ENCODE measurements around the gene SNAP91.

DNA sequence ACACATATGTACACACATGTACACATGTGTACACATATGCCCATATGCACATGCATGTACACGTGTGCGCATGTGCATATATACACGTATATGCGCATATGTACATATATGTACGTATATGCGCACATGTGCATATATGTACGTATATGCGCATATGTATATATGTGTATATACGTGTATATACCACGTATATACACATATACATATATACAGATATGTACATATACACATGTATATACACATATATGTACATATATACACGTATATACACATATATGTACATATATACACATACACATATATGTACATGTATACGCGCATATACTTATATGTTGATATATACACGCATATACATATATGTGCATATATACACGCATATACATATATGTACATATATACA, 8.9 kb upstream of the SNAP91 start:
- TF ChIP-seq MTA2 (IDR thresholded peaks at IDR 0.05; ENCODE audit: low read depth): no peak
- TF ChIP-seq, protein P1, sequence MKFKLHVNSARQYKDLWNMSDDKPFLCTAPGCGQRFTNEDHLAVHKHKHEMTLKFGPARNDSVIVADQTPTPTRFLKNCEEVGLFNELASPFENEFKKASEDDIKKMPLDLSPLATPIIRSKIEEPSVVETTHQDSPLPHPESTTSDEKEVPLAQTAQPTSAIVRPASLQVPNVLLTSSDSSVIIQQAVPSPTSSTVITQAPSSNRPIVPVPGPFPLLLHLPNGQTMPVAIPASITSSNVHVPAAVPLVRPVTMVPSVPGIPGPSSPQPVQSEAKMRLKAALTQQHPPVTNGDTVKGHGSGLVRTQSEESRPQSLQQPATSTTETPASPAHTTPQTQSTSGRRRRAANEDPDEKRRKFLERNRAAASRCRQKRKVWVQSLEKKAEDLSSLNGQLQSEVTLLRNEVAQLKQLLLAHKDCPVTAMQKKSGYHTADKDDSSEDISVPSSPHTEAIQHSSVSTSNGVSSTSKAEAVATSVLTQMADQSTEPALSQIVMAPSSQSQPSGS (CRISPR knock-in tag; IDR thresholded peaks at IDR 0.05): no peak
- TF ChIP-seq, protein P2, sequence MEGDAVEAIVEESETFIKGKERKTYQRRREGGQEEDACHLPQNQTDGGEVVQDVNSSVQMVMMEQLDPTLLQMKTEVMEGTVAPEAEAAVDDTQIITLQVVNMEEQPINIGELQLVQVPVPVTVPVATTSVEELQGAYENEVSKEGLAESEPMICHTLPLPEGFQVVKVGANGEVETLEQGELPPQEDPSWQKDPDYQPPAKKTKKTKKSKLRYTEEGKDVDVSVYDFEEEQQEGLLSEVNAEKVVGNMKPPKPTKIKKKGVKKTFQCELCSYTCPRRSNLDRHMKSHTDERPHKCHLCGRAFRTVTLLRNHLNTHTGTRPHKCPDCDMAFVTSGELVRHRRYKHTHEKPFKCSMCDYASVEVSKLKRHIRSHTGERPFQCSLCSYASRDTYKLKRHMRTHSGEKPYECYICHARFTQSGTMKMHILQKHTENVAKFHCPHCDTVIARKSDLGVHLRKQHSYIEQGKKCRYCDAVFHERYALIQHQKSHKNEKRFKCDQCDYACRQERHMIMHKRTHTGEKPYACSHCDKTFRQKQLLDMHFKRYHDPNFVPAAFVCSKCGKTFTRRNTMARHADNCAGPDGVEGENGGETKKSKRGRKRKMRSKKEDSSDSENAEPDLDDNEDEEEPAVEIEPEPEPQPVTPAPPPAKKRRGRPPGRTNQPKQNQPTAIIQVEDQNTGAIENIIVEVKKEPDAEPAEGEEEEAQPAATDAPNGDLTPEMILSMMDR (IDR thresholded peaks at IDR 0.05 in 2 of 3, conservative IDR thresholded peaks at IDR 0.05 in 1 of 3; ENCODE audit: insufficient read depth in 2 of 3, low read depth in 1 of 3, low read length in 3 of 3): no peak
- no peak for TF ChIP-seq ZNF174 (CRISPR knock-in tag; IDR thresholded peaks at IDR 0.05)
- TF ChIP-seq PHB (CRISPR knock-in tag; IDR thresholded peaks at IDR 0.05): no peak
- TF ChIP-seq JUNB (CRISPR knock-in tag; conservative IDR thresholded peaks at IDR 0.05): no peak
- TF ChIP-seq ZNF561 (CRISPR knock-in tag; conservative IDR thresholded peaks at IDR 0.05): no peak
- TF ChIP-seq KLF10 (CRISPR knock-in tag; IDR thresholded peaks at IDR 0.05): no peak
- no peak for TF ChIP-seq CBFA2T2 (conservative IDR thresholded peaks at IDR 0.05)

Measured in K562 (cell line).